CD4-positive, alpha-beta T cell treated with Interleukin-6 at 100 ng/mL for 8 hours (primary cell): ENCODE results near the gene SH3GL3.

ENCODE experiments used
- DNase-seq: peaks from one replicate; pipeline ENCODE4 v3.0.0-alpha.2; 2020; ENCODE audit warnings: mixed read lengths, low spot score

The SH3GL3 gene

DNA sequence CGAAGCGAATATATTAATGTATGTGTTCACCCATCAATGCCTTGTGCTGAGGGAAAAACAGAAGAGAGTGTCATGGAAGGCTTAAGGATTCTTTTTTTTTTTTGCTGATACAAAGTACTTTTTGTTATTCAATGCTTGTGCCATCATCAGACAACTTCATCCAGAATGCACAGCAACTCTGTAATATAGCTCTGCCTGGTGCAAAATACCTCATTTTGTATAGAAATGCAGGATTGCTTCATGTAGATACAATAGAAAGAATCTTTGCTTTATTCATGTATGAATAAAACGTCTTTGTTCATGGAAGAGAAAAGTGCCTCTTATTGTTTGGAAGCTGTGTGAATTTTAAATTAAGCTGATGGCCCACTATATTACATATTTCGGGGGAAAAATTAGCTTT, 62.9 kb downstream of the SH3GL3 start:
- no peak for DNase-seq

DNA sequence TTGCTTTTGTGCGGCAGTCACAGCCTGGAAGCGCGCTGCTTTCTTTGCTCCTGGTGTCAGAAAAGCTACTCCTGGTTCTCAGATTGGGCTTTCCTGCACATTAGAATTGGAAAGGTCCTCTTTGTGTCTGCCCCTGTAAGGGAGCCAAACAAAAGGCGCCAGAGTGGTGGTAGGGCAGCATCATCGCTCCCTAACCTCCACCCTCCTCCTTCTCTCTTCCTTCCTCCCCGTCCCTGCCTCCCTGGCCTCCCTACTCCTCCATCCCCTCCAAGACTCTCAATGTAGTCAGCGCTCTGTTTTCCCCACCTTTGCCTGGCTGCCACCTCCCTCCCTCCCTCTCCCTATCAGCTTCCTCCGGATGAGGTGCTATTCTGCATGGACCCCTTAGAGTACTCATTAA, 65.3 kb downstream of the SH3GL3 start:
- no peak for DNase-seq

DNA sequence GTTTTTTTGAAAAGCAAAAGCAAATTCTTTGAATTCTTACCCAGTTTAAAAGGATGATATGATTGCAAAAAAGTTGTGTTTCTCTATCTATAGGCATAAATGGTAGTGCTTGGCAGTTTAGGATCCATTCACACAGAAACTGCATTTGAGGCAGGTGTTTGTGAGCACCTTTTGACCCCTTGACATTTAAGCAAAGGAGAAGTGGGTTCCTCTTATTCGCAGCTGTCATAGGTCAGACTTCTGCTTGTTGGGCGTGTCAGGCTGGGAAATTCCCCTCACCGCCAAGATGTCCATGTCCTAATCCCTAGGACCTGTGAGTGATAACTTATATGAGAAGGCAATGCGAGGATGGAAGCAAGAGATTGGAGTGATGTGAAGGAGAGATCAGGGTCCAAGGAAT, 67.4 kb downstream of the SH3GL3 start:
- no peak for DNase-seq

DNA sequence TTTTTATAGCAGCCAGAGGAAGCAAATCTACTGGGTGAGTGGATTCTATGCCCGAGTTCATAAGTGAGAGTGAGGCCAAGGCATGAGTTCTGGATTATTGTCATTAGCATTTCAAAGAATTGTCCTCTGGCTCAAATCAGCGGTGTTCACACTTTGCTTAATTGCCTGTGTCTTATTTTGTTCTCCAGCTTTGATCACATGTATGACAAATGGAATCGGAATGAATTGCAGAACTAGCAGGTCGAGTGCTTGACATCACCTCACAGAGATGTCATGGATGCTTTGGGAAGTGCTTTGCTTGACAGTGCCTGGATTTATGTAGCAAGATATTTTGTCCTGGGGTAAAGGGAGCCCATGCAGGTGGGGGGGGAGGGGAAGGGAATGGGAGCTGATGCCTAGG, 68.0 kb downstream of the SH3GL3 start:
- no peak for DNase-seq

DNA sequence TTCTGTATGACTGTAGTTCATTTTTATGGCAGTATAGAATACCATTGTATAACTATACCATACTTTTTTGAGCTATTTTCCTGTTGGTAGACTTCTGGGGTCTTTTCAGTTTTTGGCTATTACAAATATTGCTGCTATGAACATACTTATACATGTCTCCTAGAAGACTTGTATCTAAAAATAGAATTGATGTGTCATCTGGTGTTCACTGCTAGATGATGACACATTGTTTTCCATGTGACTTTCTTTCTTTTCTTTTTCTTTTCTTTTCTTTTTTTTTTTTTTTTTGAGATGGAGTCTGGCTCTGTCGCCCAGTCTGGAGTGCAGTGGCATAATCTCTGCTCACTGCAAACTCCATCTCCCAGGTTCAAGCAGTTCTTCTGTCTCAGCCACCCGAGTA, 69.8 kb downstream of the SH3GL3 start:
- DNase-seq, result no peak

DNA sequence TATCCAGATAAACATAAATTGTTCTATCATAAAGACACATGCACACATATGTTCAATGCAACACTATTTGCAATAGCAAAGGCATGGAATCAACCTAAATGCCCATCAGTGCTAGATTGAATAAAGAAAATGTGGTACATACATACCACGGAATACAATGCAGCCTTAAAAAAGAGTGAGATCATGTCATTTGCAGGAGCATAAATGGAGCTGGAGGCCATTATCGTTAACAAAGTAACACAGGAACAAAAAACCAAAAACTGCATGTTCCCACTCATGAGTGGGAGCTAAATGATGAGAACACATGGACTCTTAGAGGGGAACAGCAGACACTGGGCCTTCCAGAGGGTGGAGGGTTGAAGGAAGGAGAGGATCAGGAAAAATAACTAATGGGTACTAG, 79.2 kb downstream of the SH3GL3 start:
- no peak for DNase-seq

DNA sequence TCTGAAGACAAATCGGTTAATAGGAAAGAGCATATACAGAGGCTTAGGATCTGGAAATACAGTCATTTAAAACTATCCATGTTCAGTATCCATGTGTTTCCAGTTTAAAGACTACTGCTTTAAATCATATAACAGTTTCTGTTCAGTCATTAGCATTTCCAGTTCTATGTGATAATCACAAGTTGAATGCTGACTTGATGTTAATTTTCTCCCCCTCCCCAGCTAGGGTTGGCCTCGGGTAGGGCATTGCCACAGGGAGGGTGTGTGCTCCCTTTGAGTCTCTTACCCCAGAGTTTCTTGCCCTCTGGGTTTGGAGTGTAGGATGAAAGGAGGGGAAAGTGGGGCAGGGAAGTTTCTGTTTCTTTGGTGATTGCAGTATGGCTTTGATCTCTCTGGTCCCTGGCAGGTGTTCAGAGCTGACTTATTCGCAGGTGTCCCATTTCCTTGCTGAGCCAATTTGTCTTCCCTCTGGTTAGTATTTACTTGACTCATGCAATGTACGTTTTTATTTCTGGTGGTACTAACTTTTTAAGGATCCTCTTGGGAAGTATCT, 86.3 kb downstream of the SH3GL3 start:
- no peak for DNase-seq

DNA sequence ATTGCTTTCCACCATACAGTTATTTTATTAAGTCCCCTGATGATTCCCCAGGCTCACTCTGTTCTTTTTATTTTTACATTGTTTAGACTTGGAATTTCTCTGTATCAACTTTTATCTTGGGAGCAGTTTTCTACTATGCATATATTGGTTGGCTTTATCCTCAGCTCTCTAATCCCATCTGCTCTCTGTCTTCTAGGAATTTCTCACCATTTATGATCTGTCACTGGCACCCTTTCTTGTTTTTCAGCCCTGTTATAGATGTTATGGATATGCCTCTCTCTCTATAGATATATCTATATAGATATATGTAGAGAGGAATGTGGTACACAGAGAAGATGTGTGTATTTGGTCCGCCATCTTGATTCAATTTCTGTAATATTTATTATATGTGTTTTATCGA, 90.5 kb downstream of the SH3GL3 start:
- DNase-seq, result no peak

DNA sequence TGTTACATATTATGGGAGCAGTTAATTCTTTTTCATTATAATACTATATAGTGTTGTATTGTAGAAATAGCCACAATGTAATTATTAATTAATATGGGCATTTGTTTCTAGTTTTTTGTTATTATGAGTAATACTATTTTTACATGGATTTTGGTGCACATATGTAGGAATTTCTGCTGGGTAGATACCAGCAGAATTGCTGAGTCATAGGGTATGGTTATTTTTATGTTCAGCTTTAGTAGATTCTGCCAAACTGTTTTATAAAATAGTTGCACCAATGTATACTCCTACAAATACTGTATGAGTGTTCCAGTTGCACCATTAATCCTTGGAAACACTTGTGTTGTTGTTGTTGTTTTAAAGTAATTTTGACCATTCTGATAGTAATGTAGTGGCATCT, 91.5 kb downstream of the SH3GL3 start:
- DNase-seq, result no peak

DNA sequence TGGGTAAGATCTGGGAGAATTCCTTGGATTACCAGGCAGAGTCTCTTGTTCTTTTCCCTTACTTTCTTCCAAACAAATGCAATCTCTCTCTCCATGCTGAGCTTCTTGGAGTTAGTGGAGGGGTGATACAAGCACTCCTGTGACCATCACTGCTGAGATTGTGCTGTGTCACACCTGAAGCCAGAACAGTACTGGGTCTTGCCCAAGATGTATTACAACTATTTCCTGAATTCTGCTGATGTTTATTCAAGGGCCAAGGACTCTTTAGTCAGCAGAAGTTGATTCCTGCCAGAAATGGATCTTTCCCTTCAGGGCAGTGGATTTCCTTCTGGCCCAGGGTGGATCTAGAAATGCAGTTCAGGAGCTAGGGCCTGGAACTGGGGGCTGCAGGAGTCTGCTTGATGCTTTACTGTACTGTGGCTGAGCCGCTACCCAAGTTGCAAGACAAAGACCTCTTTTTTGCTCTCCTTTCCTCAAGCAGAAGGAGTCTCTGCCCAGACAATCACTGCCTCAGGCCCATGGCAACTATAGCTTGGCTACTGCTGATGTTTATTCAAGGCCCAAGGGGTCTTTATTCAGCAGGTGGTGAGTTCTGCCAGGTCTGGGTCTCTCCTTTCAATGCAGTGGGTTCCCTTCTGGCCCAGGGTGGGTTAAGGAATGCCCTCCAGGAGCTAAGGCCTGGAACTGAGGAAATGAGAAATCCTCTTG, 98.8 kb downstream of the SH3GL3 start:
- DNase-seq, result no peak

DNA sequence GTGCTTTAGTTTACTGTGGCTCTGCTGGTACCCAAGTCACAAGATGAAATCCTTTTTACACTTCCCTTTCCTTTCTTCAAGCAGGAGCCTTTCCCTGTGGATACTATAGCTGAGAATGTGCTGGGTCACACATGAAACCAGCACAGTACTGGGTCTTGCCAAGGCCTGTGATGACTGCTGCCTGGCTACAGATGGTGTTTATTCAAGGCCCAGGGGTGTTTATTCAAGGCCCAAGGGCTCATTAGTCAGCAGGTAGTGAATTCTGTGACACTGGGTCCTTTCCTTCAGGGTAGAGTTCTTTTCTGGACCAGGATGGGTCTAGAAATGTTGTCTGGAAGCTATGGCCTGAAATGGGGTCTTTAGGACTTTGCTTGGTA, 99.4 kb downstream of the SH3GL3 start:
- no peak for DNase-seq

DNA sequence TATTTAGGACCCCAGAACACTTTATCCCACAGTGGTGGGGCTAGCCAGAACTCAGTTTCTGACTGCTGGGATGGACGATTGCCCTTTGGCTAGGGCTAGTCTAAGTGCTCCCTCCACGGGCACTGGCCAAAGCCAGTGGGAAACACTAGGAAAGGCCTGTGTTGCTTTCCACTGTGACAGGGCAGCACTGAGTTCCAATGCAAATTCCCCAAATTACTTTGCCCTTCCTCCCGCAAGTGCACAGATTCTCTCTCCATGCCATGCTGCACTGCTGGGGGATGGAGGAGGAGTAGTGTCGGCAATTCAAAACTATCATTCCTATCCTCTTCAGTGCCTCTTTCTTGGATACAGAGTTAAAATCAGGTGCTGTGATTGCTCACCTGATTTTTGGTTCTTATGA, 100.0 kb downstream of the SH3GL3 start:
- no peak for DNase-seq

DNA sequence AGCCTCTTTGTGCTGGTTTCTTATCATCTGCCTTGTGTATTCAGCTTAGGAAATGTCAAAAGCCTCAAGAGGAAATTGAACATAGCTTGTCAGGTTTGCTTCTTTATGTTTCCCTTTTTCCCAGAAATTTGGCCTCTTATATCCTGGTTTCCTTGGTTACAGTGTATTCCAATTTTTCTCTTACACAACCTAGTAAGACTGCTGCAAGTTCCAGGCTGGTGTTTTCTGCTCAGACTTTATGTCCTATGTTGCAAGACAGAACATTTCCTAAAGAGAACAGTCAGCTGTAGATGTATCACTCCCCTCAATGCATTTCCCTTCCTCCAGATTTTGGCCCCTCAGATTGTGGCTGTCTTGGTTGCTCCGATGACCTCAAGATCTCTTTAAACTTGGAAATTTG, 102.5 kb downstream of the SH3GL3 start:
- no peak for DNase-seq

DNA sequence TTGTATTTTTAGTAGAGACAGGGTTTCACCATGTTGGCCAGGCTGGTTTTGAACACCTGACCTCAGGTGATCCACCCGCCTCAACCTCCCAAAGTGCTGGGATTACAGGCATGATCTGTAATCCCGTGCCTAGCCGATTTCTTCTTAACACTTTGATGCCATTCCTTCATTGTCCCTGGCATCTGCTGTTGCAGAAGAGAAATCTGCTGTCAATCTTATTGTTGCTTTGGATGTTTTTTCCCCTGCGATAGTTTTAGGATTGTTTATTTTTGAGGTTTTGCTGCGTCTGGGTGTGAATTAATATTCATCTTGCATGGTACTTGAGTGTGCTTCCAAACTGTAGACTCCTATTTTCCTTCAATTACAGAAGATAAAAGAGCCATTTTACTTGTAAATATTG, 107.4 kb downstream of the SH3GL3 start:
- DNase-seq, result no peak

DNA sequence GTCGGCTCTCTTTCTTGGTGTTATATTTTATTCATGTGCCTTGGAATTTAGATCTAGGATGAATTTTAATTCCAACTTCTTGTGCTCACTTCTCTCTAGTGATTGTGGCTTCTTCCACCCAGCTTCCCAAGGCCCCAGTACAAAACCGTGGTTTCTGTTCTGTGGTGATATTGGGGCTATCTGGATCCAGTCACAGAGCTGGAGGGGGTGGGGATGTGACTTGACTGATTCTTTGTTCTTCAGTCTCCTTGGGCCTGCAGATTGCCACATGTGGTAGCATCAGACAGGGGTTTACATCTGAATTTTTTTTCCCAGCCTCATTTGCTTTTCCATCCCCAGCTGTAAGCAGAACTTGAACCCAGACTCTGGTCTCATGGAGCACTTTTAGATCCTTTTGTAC, 108.2 kb downstream of the SH3GL3 start:
- DNase-seq, result no peak

DNA sequence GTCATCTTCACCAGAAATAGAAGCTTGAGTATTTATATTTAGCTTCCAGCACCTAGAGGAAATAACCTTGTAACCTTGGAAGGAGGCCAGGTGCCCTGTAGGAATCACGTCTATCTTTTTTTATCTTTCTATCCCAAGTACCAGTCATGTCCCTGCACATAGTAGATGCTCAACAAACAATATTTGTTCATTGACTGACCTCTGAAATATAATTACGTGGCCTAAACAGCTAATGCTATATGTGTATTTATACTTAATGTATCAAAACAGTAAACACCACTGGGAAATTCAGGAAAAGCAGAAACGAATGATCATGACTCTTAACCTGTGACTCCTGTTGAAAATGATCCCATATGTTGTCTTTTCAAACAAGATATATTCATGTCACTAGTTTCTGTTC, 108.9 kb downstream of the SH3GL3 start:
- DNase-seq, result no peak

DNA sequence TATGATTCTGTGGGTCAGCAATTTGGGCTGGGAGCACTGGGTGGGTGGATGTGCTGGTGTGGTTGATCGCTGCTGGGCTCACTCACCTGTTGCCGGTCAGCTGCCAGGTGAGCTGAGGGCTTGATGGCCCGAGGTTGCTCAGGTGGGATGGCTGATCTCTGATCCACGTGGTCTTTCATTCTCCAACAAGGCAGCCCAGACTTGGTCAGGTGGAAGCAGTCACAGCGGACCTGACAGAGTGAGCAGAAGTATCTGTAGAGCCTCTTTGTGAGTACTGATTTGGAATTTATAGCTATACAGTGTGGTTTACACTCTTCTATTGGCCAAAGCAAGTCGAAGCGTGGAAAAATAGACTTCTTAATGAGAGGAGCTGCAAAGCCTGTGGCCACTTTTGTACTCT, 109.6 kb downstream of the SH3GL3 start:
- DNase-seq, result no peak

DNA sequence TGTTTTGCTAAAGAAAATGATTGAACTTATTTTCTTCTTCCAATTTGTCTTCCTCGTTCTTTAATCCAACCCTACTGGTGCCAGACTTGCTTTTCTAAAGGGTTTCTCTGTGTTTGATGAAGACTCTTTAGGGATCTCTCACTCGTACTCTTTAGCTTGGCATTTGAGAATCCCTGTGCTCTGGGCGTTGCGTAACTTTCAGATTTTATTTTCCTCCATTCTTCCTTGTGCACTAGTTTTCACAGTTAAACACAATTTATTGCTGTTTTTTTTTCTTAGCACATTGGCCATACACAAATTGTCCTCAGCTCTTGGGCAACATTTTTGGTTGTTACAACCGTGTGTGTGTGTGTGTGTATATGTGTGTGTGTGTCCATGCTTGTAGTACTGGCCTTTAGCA, 111.0 kb downstream of the SH3GL3 start:
- DNase-seq, result no peak

DNA sequence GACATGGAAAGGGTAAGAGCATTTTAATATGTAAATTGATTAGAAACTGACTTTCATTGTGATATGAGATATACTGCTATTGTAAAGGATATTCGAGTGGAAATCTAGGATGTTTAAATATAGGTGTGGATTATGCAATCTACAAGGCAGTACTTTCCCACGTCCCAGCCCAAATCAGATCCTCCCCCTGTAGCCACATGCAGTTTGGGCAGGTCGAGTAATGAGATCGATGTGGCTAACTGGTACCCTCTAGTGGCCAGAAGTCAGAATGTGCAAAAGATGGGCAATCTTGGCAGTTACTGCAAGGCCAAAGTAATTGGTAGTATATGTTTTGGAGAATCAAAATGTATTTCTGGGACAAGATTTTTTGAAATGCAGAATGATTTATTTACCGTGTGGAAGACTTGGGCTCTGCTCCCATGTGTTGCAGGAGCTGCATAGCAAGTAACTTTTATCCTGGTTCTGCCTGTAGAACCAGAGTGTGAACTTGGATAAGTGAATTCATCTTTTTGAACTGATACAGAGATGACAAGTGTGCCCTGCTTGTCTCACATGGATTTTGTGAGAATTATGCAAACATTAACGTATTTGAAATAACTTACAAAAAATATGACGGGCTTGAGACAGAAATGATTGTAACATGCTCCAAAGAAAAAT, 112.3 kb downstream of the SH3GL3 start:
- DNase-seq, result peak; percentile 22

DNA sequence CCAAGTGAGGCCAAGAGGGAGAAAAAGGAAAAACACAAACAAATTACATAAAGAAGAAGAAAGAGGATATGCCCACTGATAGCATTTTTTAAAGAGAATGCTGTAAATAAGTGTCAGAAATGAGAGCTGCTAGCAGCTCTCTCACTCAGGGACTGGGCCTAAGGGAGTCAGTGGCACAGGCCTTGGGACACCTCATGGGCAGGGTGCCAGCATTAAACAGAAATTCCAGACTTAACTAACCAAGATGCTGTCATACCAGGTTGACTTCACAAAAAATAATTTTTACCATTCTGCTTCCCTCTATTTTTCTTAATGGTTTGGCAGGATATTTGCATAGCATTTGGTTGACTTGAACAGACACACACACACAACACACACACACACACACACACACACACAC, 114.5 kb downstream of the SH3GL3 start:
- DNase-seq, result no peak

DNA sequence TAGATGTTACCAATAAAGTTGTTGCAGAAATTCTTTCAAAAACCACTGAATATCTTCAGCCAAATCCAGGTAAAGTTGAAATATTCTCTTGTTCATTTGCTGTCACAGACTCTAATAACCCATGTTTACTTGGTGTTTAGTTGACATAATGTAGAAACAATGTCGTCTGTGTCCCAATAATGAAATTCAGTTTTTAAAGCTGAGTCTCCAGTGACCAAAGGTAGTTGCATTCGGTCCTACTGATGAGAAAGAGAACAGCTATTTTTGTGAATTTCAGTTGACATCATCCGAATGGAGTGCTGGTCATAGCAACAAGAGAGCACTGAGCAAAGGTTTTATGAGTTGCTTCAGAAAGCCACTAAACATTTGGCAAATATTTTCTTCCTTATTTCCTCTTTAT, 118.0 kb downstream of the SH3GL3 start:
- DNase-seq, result no peak

DNA sequence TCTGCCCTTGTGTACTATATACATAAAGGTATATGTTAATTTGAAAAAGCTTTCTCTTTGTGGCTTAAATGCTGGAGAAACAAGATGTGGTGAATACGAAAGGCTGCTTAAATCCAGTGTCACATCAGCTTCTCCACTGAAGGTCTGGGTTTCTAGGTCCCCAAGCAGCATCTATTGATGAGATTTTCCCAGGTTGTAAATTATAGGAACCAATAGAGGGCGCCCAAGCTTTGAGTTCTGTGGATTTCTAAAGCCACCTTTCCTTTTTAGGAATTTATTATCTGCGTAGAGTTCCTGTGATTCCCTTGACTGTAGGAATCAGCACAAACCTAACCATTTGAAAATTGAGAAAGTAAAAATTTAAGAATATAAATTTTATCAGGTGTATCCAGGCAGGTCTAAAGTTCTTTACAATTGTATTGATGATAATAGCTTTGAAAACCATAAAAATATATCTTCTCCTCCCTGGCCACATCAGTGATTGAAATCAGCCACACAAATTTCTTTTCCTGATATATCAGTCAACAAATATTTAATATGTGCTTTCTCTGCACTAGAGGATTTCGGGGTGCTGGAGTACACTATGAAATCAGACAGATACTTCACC, 118.5 kb downstream of the SH3GL3 start:
- DNase-seq, result no peak

DNA sequence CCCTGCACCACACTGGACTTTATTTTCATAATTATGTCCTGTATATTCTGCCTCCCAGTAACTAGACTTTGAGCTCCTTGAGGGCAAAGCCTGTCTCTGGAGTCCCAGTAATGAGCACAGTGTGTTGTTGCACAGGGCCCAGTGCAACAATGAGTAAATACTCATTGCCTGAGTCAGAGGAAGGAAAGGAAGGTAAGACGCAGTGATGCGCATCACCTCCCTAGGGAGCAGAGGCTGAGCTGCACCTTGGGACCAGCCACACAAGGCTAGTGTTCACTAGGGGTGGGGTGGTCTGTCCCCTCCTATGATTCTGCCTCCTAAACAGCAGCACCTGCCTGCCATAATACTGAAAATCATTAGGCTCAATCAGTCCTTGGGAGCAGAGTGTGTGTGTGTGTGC, 120.2 kb downstream of the SH3GL3 start:
- DNase-seq, result no peak

DNA sequence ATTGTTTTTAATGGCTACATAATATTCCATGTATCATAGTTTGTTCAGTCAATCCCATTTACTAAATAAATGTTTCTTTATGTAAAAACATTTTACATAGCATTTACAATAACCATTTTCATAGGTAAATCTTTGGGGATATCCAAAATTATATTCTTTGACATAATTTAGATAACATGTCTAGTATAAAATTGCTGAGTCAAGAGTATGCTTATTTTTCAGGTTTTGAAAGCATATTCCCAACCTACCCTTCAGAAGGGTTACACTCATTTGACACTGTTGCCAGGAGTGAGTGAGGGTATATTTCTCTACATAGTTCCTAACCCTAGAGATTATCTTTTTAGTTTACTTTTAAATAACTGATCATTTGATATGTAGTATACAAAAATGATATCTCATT, 122.2 kb downstream of the SH3GL3 start:
- DNase-seq, result no peak
